GM23338 (cell line): ENCODE measurements around the gene DENND4C. TPM values are rescaled to one million over a fixed set of nuclear protein-coding genes. Genes with fewer than 3 reads are reported as not detected.
"Not testable (repeated sequence)": the region's sequence is repeated elsewhere in the genome, so short reads cannot be mapped to it uniquely, and the experiment has no call there.

Experiments
- ATAC-seq: fragments of 200-7000 bp; cut with Tn5 transposase; 3 replicates; pipeline ENCODE4 v1.9.1; 2020
- DNase-seq: peaks from one replicate; pipeline ENCODE4 v3.0.0-alpha.2; 2015; ENCODE audit warnings: low spot score
- H2AFZ ChIP-seq: fragments of 200-600 bp; sonication (generic); 2 replicates; pipeline ENCODE4 v1.8.0; 2016; ENCODE audit warnings: antibody characterized with exemption, mild to moderate bottlenecking, moderate library complexity
- H3F3A ChIP-seq: fragments of 200-600 bp; sonication (generic); replicated peaks from 2 replicates; pipeline ENCODE4 v1.8.0; 2017; ENCODE audit warnings: antibody characterized with exemption, mixed run types, low read depth
- H3K27ac ChIP-seq: fragments of 200-600 bp; sonication (generic); 2 replicates; pipeline ENCODE4 v1.6.1; 2016; ENCODE audit warnings: low read depth
- H3K27me3 ChIP-seq: fragments of 200-600 bp; sonication (generic); 2 replicates; pipeline ENCODE4 v1.8.0; 2016; ENCODE audit warnings: mild to moderate bottlenecking, mixed run types, moderate library complexity; ENCODE audit not compliant: insufficient read depth
- H3K36me3 ChIP-seq: fragments of 200-600 bp; sonication (generic); 2 replicates; pipeline ENCODE4 v1.8.0; 2016; ENCODE audit warnings: mild to moderate bottlenecking; ENCODE audit not compliant: insufficient read depth
- H3K4me1 ChIP-seq: fragments of 200-600 bp; sonication (generic); 2 replicates; pipeline ENCODE4 v1.8.0; 2016; ENCODE audit warnings: mild to moderate bottlenecking, moderate library complexity; ENCODE audit not compliant: insufficient read depth
- H3K4me2 ChIP-seq: fragments of 200-600 bp; sonication (generic); 2 replicates; pipeline ENCODE4 v1.7.1; 2017; ENCODE audit warnings: mixed run types
- H3K4me3 ChIP-seq: fragments of 200-600 bp; sonication (generic); 2 replicates; pipeline ENCODE4 v1.6.1; 2016; ENCODE audit warnings: mixed run types
- H3K79me2 ChIP-seq: fragments of 200-600 bp; sonication (generic); replicated peaks from 2 replicates; pipeline ENCODE4 v1.8.0; 2017; ENCODE audit warnings: mild to moderate bottlenecking; ENCODE audit not compliant: insufficient read depth
- H3K9me2 ChIP-seq: fragments of 200-600 bp; sonication (generic); 2 replicates; pipeline ENCODE4 v1.8.0; 2017; ENCODE audit not compliant: insufficient read depth
- H4K20me1 ChIP-seq: fragments of 200-600 bp; sonication (generic); replicated peaks from 2 replicates; pipeline ENCODE4 v1.8.0; 2017; ENCODE audit warnings: mild to moderate bottlenecking; ENCODE audit not compliant: insufficient read depth
- H3K27ac Mint-ChIP-seq: 2 replicates; pipeline ENCODE4 v1.8.0; 2020; ENCODE audit warnings: inconsistent platforms, mild to moderate bottlenecking, moderate library complexity, mixed read lengths
- H3K27me3 Mint-ChIP-seq: 3 replicates; pipeline ENCODE4 v1.8.0; 2022; ENCODE audit warnings: low read depth, mild to moderate bottlenecking, moderate library complexity, mixed read lengths, inconsistent platforms; ENCODE audit not compliant: insufficient read depth, poor library complexity
- H3K36me3 Mint-ChIP-seq: 3 replicates; pipeline ENCODE4 v1.8.0; 2021; ENCODE audit warnings: low read depth, mild to moderate bottlenecking, inconsistent platforms, moderate library complexity, mixed read lengths
- H3K4me1 Mint-ChIP-seq: 3 replicates; pipeline ENCODE4 v1.8.0; 2020; ENCODE audit warnings: mild to moderate bottlenecking, inconsistent platforms, mixed read lengths
- H3K4me3 Mint-ChIP-seq: 3 replicates; pipeline ENCODE4 v1.8.0; 2021; ENCODE audit warnings: moderate library complexity, mild to moderate bottlenecking, inconsistent platforms, mixed read lengths
- H3K9me3 Mint-ChIP-seq: 3 replicates; pipeline ENCODE4 v1.8.0; 2020; ENCODE audit warnings: moderate library complexity, mild to moderate bottlenecking, inconsistent platforms, mixed read lengths
- CTCF ChIP-seq, 2 experiments: fragments of 200-600 bp in 1 of 2; sonication (generic) in 1 of 2; conservative IDR thresholded peaks; 2 replicates each; pipeline versions ENCODE4 v1.5.1 to v1.6.1; 2016 to 2017; ENCODE audit warnings: antibody characterized with exemption in 2 of 2, low read depth in 2 of 2, mild to moderate bottlenecking in 2 of 2, moderate library complexity in 1 of 2
- EZH2 ChIP-seq: fragments of 200-600 bp; sonication (generic); IDR thresholded peaks from one replicate; pipeline ENCODE4 v1.8.0; 2017; ENCODE audit warnings: antibody characterized with exemption, mild to moderate bottlenecking, low read depth; ENCODE audit not compliant: unreplicated experiment
- EZH2phosphoT487 ChIP-seq: fragments of 200-600 bp; sonication (generic); IDR thresholded peaks from one replicate; pipeline ENCODE4 v1.8.1; 2018; ENCODE audit warnings: antibody characterized with exemption; ENCODE audit not compliant: unreplicated experiment
- JUNB ChIP-seq: IDR thresholded peaks from one replicate; pipeline ENCODE4 v1.6.1; 2016; ENCODE audit warnings: antibody characterized with exemption; ENCODE audit not compliant: unreplicated experiment
- STAT1 ChIP-seq: IDR thresholded peaks from one replicate; pipeline ENCODE4 v1.6.1; 2016; ENCODE audit warnings: antibody characterized with exemption; ENCODE audit not compliant: unreplicated experiment
- ZNF114 ChIP-seq: fragments of 250-450 bp; sonication (Bioruptor Pico); IDR thresholded peaks from 2 replicates; pipeline ENCODE4 v1.5.0; 2020; ENCODE audit warnings: mild to moderate bottlenecking, moderate library complexity
- ZNF462 ChIP-seq: fragments of 250-450 bp; sonication (Bioruptor Pico); IDR thresholded peaks from 2 replicates; pipeline ENCODE4 v1.5.0; 2020; ENCODE audit warnings: mild to moderate bottlenecking, moderate library complexity
- polyA plus RNA-seq: library from polyadenylated mRNA; unstranded; fragments of >200 nt; fragmentation: Nextera tagmentation; extraction: Ambion mirVana; gene quantifications from 2 replicates; pipeline ENCODE4 v1.2.1, GENCODE V29; 2016
- total RNA-seq: library from RNA; depleted of rRNA; stranded (reverse); fragments of >200 nt; shearing (Covaris generic); gene quantifications from 2 replicates; pipeline ENCODE4 v1.2.3, GENCODE V29; 2014

The DENND4C gene
- total and polyA plus RNA-seq, 2 experiments from 2014 or later = 6.4 to 30.8 TPM

- H3K4me3 Mint-ChIP-seq = not testable (repeated sequence)
Measured at GRCh38 chr9:19389539-19389938, 159.0 kb downstream of the DENND4C start.

GRCh38 chr9:19397845-19398244 lies 167.4 kb downstream of the DENND4C start:
- H4K20me1 ChIP-seq = no peaks in the 10 kb centered on the region

More at GRCh38 chr9:19389539-19389938, 159.0 kb downstream of the DENND4C start:
- not testable (repeated sequence) for H3K27me3 ChIP-seq, H3K9me2 ChIP-seq, H3K27ac ChIP-seq, H3F3A ChIP-seq, H3K79me2 ChIP-seq, H3K27me3 Mint-ChIP-seq, H4K20me1 ChIP-seq, H3K9me3 Mint-ChIP-seq, H3K4me2 ChIP-seq, H3K4me1 Mint-ChIP-seq, H3K36me3 Mint-ChIP-seq, ATAC-seq, H3K4me3 ChIP-seq, H2AFZ ChIP-seq, H3K4me1 ChIP-seq, H3K27ac Mint-ChIP-seq, DNase-seq, H3K36me3 ChIP-seq

More at GRCh38 chr9:19397845-19398244, 167.4 kb downstream of the DENND4C start:
- H3K36me3 Mint-ChIP-seq = no peaks in the 10 kb centered on the region; the same call in 2 of the 3 replicates
- no peak overlapping the region for H3K4me3 Mint-ChIP-seq
- Histone ChIP-seq H3K9me2 (0 out of 2 replicates have a peak, but pooled peaks cover 7% of the 10 kb centered on the region), H3F3A (no peaks in the 10 kb centered on the region), H3K27ac (no peak overlapping the region), H3K4me1 (no peaks in the 10 kb centered on the region), H3K4me3 (no peak overlapping the region), H3K36me3 (no peaks in the 10 kb centered on the region; the same call in 1 of the 2 replicates), H3K27me3 (no peaks in the 10 kb centered on the region), H3K4me2 (no peak overlapping the region), H3K79me2 (no peaks in the 10 kb centered on the region), H2AFZ (no peak overlapping the region)
- peaks cover 4% of the 10 kb centered on the region for H3K27me3 Mint-ChIP-seq
- no peak for TF ChIP-seq ZNF462 (CRISPR knock-in tag)
- no peak for TF ChIP-seq EZH2
- TF ChIP-seq STAT1 = no peak
- TF ChIP-seq ZNF114 (CRISPR knock-in tag) = no peak
- TF ChIP-seq CTCF (conservative IDR thresholded peaks at IDR 0.05; ENCODE audit: low read depth in 2 of 2) = no peak
- no peak for TF ChIP-seq EZH2phosphoT487
- TF ChIP-seq JUNB = no peak
- DNase-seq (no peak), ATAC-seq (no peak)
- no peaks in the 10 kb centered on the region for H3K4me1 Mint-ChIP-seq
- no peaks in the 10 kb centered on the region; the same call in 2 of the 3 replicates for H3K9me3 Mint-ChIP-seq
- no peak overlapping the region for H3K27ac Mint-ChIP-seq
